Loucy (cell line): ENCODE data around the gene CACNA1C.

Source experiments
- CTCF ChIP-seq: fragments of 200-600 bp; sonication (generic); conservative IDR thresholded peaks from 2 replicates; pipeline ENCODE4 v1.5.1; 2014; ENCODE audit warnings: mild to moderate bottlenecking, antibody characterized with exemption, low read length
- EZH2phosphoT487 ChIP-seq: fragments of 200-600 bp; IDR thresholded peaks from 2 replicates; pipeline ENCODE4 v1.6.1; 2018; ENCODE audit warnings: antibody characterized with exemption, mild to moderate bottlenecking, moderate library complexity, borderline replicate concordance

GRCh38 chr12:2311020-2311778 lies 258.4 kb downstream of the CACNA1C start:
- TF ChIP-seq CTCF (no peak), EZH2phosphoT487 (no peak)
